BJ (cell line): Measurements from ENCODE around the gene NBEA. TPM values are rescaled to one million over a fixed set of nuclear protein-coding genes. Genes with fewer than 3 reads are reported as not detected.

Experiments
- CTCF ChIA-PET: fragments of 350-600 bp; formaldehyde crosslinking; extraction: SDS; loops from one replicate; lab custom pipeline; 2021; ENCODE audit warnings: antibody characterized with exemption, inconsistent platforms; lab: Yijun Ruan, JAX
- POLR2A ChIA-PET: fragments of 300-600 bp; sonication (Branson Sonifier 250); formaldehyde crosslinking; extraction: SDS; loops from one replicate; lab custom pipeline; 2021; ENCODE audit warnings: antibody characterized with exemption; lab: Charles Lee
- DNase-seq: peaks from one replicate; pipeline ENCODE4 v3.0.0-alpha.2; 2011; ENCODE audit warnings: low read depth
- H3K27me3 ChIP-seq: 2 replicates; pipeline ENCODE4 v1.6.0; 2011; ENCODE audit warnings: low read length; ENCODE audit not compliant: control insufficient read depth, insufficient read depth
- H3K36me3 ChIP-seq: 2 replicates; pipeline ENCODE4 v1.5.1; 2011; ENCODE audit warnings: low read length; ENCODE audit not compliant: control insufficient read depth, insufficient read depth
- H3K4me3 ChIP-seq: 2 replicates; pipeline ENCODE4 v1.5.1; 2011; ENCODE audit warnings: low read depth, mild to moderate bottlenecking, control low read depth, low read length
- polyA plus RNA-seq: library from polyadenylated mRNA; depleted of rRNA; stranded (reverse); fragments of >200 nt; gene quantifications from 2 replicates; pipeline ENCODE4 v1.2.3, GENCODE V29; 2011
- TF ChIP-seq, protein P1 (sequence below): IDR thresholded peaks from 2 replicates; pipeline ENCODE4 v1.5.1; 2011; ENCODE audit warnings: low read depth, mild to moderate bottlenecking, control low read depth, inconsistent platforms, low read length, moderate library complexity; ENCODE audit not compliant: insufficient read depth

The NBEA gene
- polyA plus RNA-seq, 1 experiment, result 17.8 TPM

- TF ChIP-seq, protein P1, sequence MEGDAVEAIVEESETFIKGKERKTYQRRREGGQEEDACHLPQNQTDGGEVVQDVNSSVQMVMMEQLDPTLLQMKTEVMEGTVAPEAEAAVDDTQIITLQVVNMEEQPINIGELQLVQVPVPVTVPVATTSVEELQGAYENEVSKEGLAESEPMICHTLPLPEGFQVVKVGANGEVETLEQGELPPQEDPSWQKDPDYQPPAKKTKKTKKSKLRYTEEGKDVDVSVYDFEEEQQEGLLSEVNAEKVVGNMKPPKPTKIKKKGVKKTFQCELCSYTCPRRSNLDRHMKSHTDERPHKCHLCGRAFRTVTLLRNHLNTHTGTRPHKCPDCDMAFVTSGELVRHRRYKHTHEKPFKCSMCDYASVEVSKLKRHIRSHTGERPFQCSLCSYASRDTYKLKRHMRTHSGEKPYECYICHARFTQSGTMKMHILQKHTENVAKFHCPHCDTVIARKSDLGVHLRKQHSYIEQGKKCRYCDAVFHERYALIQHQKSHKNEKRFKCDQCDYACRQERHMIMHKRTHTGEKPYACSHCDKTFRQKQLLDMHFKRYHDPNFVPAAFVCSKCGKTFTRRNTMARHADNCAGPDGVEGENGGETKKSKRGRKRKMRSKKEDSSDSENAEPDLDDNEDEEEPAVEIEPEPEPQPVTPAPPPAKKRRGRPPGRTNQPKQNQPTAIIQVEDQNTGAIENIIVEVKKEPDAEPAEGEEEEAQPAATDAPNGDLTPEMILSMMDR, result no peak
- ChIA-PET CTCF (no interaction called here), POLR2A (no interaction called here)
- Histone ChIP-seq H3K27me3 (no peaks in the 10 kb centered on the region), H3K4me3 (no peak overlapping the region), H3K36me3 (no peaks in the 10 kb centered on the region)
- no peak for DNase-seq
These were observed 63.0 kb downstream of the NBEA start for GRCh38 chr13:35005051-35005450.

DNA sequence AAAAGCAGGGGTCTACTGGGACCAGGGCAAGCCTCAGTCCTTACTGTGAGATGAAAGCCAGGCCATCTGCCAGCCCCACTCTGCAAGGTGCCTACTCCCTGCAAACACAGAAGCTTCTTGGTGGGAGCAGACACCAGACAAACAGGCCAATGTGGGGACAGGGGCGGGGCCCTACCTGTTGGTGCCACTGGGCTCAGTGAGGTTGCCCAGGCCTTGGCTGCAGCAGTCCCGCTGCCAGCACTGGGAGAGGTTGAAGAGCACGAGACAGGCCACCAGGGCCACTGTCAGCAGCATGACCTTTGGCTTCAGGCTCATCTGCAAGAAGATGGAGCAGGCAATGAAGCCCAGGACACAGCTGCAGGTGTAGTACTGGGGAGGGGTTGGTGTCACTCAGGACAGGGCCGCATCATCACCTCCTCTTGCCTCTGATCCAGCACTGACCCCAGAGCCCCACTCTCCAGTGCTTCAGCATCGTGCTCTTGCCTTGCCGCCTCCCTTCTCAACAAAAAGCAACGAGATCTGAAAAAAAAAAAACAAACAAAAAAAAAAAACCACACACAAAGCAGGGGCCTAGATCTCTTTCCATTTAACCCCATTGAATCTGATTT lies 72.6 kb downstream of the NBEA start:
- DNase-seq, result no peak
- no peak overlapping the region for H3K4me3 ChIP-seq
- CTCF ChIA-PET, result interaction anchor here (0.6 kb wide), 1 partner anchor 668 kb away, joined by 3 read pairs; no protein-coding TSS in a partner anchor
- POLR2A ChIA-PET, result no interaction called here
- no peaks in the 10 kb centered on the region for H3K27me3 ChIP-seq
- no peaks in the 10 kb centered on the region for H3K36me3 ChIP-seq
- TF ChIP-seq, protein P1, result no peak

- DNase-seq, result no peak
- TF ChIP-seq, protein P1, result no peak
- no peaks in the 10 kb centered on the region for H3K27me3 ChIP-seq
- no peaks in the 10 kb centered on the region for H3K36me3 ChIP-seq
- H3K4me3 ChIP-seq, result no peak overlapping the region
- ChIA-PET CTCF (no interaction called here), POLR2A (no interaction called here)
These were observed 74.5 kb downstream of the NBEA start for GRCh38 chr13:35016362-35017112.

- no peak for DNase-seq
- Histone ChIP-seq H3K27me3 (no peaks in the 10 kb centered on the region), H3K4me3 (no peak overlapping the region), H3K36me3 (no peaks in the 10 kb centered on the region)
- ChIA-PET POLR2A (no interaction called here), CTCF (interaction anchor here (0.7 kb wide), 1 partner anchor 879 kb away, joined by 3 read pairs; no protein-coding TSS in a partner anchor)
- TF ChIP-seq, protein P1, result no peak
These were observed 83.2 kb downstream of the NBEA start for GRCh38 chr13:35025314-35025713.

DNA sequence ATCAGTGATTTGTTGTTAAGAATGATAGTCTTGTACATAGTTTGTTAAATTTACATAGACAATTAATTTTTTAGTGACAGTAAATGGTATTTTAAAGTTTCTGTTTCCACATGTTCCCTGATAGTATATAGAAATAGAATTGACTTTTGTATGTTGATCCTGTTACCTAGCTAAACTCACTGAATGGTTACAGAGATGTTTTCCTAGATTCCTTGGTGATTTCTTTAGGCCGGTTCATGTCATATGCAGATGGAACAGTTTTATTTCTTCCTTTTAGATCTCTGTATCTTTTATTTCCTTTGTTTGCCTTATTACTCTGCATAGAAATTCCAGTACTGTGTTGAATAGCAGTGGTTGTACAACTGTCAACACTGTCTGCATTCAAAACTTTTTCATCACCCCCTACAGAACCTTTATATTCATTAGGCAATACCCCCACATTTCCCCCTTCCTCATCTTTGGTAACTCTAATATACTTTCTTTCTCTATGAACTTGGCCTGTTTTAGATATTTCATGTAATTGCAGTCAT lies 86.3 kb downstream of the NBEA start:
- no peak for DNase-seq
- H3K36me3 ChIP-seq, result no peaks in the 10 kb centered on the region
- TF ChIP-seq, protein P1, result no peak
- H3K4me3 ChIP-seq, result no peak overlapping the region
- H3K27me3 ChIP-seq, result no peaks in the 10 kb centered on the region
- POLR2A ChIA-PET, result no interaction called here
- CTCF ChIA-PET, result no interaction called here
